GM13977 (cell line): ENCODE results near the gene IL3RA.
"Not testable (repeated sequence)": the region's sequence is repeated elsewhere in the genome, so short reads cannot be mapped to it uniquely, and the experiment has no call there.

Source experiments
- DNase-seq: peaks from one replicate; pipeline ENCODE4 v3.0.0; 2012; ENCODE audit warnings: low spot score
- in situ Hi-C: fragments of 300-500 bp; cut with MboI; formaldehyde crosslinking; loops from one replicate; pipeline ENCODE4 v1.12.0; 2022; ENCODE audit warnings: low sequenced_read_pairs, low pct_unique_long_range_greater_than_20kb, mixed read lengths, inconsistent platforms; ENCODE audit not compliant: unreplicated experiment
- TF ChIP-seq, protein P1 (sequence below): IDR thresholded peaks from 2 replicates; pipeline ENCODE4 v1.5.1; 2012; ENCODE audit warnings: mild to moderate bottlenecking, control low read depth; ENCODE audit not compliant: insufficient read depth; ENCODE audit errors: extremely low read depth, missing control alignments

Gene IL3RA

DNA sequence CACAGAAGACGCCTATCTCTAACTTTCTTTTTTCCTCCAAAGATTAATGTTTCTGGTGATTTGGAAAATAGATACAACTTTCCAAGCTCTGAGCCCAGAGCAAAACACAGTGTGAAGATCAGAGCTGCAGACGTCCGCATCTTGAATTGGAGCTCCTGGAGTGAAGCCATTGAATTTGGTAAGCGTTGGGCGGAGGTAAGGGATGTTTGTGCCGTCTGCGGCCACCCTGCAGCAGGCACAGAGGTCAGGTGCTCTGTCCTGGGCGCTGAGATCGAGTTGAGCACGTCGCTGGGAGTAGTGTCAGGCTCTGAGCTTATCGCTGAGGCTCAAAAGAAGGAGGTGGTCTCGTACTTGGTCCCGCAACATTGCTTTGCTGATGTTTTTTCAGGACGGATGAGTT, 36.1 kb upstream of the IL3RA start:
- TF ChIP-seq, protein P1, sequence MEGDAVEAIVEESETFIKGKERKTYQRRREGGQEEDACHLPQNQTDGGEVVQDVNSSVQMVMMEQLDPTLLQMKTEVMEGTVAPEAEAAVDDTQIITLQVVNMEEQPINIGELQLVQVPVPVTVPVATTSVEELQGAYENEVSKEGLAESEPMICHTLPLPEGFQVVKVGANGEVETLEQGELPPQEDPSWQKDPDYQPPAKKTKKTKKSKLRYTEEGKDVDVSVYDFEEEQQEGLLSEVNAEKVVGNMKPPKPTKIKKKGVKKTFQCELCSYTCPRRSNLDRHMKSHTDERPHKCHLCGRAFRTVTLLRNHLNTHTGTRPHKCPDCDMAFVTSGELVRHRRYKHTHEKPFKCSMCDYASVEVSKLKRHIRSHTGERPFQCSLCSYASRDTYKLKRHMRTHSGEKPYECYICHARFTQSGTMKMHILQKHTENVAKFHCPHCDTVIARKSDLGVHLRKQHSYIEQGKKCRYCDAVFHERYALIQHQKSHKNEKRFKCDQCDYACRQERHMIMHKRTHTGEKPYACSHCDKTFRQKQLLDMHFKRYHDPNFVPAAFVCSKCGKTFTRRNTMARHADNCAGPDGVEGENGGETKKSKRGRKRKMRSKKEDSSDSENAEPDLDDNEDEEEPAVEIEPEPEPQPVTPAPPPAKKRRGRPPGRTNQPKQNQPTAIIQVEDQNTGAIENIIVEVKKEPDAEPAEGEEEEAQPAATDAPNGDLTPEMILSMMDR = no peak
- in situ Hi-C loops = no loop called here
- no peak for DNase-seq

DNA sequence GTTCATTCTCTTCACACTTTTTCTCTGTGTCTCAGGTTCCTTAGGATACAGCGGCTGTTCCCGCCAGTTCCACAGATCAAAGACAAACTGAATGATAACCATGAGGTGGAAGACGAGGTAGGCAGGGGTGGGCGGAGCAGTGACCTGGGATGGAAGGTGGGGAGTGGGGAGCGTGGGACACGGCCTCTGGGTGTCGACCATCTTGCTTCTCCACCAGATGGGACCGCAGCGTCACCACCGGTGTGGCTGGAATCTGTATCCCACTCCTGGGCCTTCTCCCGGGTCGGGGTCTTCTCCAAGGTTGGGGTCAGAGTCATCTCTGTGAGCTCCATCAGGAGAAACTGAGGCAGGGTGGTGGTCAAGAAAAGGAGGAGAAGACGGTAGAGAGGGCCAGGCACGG, 31.2 kb upstream of the IL3RA start:
- TF ChIP-seq, protein P1 = no peak
- in situ Hi-C loops = no loop called here
- DNase-seq = no peak

DNA sequence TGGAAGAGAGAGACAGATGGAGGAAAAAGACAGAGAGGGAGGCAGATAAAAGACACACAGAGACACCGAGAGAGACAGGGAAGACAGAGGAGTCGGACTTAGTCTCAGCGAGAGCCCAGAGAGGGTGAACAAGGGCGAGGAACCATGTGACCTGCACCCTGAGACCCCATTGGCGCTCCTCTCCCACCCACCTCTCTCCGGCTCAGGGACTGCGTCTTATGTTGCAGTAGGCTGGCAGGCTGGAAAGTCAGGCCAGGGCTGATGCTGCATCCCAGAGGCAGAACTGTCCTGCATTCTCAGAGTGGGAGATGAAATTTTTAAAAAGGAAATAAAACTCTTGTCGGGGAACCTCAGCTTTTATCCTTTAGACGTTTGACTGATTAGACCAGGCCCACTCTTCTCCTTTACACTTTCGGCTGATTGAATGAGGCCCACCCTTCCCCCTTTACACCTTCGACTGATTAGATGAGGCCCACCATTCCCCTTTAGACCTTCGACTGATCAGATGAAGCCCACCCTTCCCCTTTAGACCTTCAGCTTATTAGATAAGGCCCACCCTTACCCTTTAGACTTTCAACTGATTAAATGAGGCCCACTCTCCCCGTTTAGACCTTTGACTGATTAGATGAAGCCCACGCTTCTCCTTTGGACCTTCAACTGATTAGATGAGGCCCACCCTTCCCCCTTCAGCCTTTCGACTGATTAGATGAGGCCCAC, 29.5 kb upstream of the IL3RA start:
- TF ChIP-seq, protein P1 = no peak
- in situ Hi-C loops = no loop called here
- no peak for DNase-seq

DNA sequence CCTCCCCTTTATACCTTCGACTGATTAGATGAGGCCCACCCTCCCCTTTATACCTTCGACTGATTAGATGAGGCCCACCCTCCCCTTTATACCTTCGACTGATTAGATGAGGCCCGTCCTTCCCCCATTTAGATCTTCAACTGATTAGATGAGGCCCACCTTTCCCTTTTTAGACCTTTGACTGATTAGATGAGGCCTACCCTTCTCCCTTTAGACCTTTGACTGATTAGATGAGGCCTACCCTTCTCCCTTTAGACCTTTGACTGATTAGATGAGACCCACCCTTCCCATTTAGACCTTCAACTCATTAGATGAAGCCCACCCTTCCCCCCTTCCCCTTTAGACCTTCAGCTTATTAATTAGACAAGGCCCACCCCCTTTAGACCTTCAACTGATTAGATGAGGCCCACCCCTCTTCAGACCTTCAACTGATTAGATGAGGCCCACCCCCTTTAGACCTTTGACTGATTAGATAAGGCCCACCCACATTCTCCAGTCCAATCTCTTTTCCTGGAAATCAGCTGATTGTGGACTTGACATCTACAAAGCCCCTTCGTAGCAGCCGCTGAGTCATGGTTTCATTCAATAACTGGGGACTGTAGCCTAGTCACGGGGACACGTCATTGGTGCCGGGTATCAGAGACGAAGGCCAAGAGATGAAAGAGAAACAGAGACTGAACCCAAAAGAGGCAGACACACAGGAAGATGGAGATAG, 28.8 kb upstream of the IL3RA start:
- DNase-seq = no peak
- in situ Hi-C loops = no loop called here

DNA sequence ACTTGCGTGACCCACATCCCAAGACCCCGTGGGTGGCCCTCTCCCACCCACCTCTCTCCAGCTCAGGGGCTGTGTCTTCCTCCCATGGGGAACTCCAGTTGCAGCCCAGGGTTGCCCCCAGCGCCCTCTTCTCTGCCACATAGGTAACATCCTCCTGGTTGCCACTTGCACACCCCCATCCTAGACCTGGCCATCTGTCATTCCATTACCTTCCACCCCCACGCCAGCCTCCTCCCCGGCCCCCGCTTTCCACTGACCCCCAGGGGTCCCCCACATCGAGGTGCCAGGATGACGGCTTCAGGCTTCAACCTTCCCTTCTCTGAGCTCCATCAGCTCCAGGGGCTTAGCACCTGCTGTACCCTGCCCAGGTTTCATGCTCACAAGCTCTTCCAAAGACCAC, 28.1 kb upstream of the IL3RA start:
- in situ Hi-C loops = no loop called here
- TF ChIP-seq, protein P1 = no peak
- no peak for DNase-seq

More for the DNA sequence above, 28.8 kb upstream of the IL3RA start:
- TF ChIP-seq, protein P1 = no peak

DNA sequence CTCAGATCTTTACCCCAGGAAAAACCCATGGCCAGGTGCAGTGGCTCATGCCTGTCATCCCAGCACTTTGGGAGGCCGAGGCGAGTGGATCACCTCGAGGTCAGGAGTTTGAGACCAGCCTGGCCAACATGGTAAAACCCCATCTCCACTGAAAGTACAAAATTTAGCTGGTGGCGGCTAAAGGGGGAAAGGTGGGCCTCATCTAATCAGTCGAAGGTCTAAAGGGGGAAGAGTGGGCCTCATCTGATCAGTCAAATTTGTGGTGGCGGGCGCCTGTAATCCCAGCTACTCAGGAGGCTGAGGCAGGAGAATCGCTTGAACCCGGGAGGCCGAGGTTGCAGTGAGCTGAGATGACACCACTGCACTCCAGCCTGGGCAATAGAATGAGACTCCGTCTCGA, 27.7 kb upstream of the IL3RA start:
- DNase-seq, in situ Hi-C loops: not testable (repeated sequence)

DNA sequence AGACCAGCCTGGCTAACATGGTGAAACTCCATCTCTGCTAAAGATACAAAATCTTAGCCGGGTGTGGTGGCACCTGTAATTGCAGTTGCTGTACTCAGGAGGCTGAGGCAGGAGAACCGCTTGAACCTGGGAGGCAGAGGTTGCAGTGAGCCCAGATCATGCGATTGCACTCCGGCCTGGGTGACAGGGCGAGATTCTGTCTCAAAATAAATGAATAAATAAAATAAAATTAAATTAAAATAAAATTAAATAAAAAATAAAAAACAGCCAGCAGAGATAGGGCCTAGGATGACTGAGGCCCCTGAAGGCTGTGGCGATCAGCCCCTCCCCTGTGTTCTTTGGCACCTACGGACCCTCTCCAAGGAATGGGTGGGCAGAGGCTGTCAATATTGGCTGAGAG, 22.8 kb upstream of the IL3RA start:
- no peak for DNase-seq
- in situ Hi-C loops = no loop called here
- TF ChIP-seq, protein P1 = no peak
